ENCODE results near the gene PLS3. TPM values are rescaled to one million over a fixed set of nuclear protein-coding genes. Genes with fewer than 3 reads are reported as not detected.

PLS3 gene
- total RNA-seq, 1 donor from 2014 or later = 122 TPM

DNA sequence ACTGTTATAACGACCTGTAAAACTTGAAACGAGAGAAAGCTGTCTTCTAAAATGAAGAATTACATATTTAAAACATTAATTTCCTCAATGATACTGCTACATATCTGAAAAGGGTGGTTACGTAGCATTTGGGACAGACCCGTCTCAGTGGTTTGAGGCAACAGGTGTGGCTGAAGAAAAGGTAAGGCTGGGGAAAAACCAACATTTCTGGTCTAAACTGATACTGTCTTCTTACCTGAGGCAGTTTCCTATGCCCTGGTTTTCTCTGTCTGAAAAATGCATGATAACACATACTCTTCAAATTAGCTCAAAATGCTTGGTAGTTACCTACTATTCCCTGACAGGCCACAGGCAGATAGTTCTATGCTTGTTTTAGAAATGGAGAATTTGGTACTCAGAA is 30.4 kb downstream of the PLS3 start:
- Mint-ChIP-seq H3K4me1 (ENCODE audit: unreplicated experiment) (peaks cover 19% of the 10 kb centered on the region), H3K4me3 (ENCODE audit: unreplicated experiment) (no peak overlapping the region), H3K9me3 (ENCODE audit: unreplicated experiment) (no peaks in the 10 kb centered on the region), H3K27me3 (ENCODE audit: unreplicated experiment) (no peaks in the 10 kb centered on the region), H3K36me3 (ENCODE audit: low read depth, unreplicated experiment) (no peaks in the 10 kb centered on the region), H3K27ac (ENCODE audit: unreplicated experiment) (peak overlapping the region; percentile 57)
- no peak for DNase-seq (ENCODE audit: low spot score)
- TF ChIP-seq, protein P1, sequence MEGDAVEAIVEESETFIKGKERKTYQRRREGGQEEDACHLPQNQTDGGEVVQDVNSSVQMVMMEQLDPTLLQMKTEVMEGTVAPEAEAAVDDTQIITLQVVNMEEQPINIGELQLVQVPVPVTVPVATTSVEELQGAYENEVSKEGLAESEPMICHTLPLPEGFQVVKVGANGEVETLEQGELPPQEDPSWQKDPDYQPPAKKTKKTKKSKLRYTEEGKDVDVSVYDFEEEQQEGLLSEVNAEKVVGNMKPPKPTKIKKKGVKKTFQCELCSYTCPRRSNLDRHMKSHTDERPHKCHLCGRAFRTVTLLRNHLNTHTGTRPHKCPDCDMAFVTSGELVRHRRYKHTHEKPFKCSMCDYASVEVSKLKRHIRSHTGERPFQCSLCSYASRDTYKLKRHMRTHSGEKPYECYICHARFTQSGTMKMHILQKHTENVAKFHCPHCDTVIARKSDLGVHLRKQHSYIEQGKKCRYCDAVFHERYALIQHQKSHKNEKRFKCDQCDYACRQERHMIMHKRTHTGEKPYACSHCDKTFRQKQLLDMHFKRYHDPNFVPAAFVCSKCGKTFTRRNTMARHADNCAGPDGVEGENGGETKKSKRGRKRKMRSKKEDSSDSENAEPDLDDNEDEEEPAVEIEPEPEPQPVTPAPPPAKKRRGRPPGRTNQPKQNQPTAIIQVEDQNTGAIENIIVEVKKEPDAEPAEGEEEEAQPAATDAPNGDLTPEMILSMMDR (IDR thresholded peaks at IDR 0.05; ENCODE audit: unreplicated experiment) = no peak

GRCh38 chrX:115591856-115592842 is 31.2 kb downstream of the PLS3 start:
- no peak overlapping the region for H3K4me3 Mint-ChIP-seq (ENCODE audit: unreplicated experiment)
- H3K9me3 Mint-ChIP-seq (ENCODE audit: unreplicated experiment) = no peaks in the 10 kb centered on the region
- H3K27ac Mint-ChIP-seq (ENCODE audit: unreplicated experiment) = peak overlapping the region; percentile 98
- TF ChIP-seq, protein P1 (IDR thresholded peaks at IDR 0.05; ENCODE audit: unreplicated experiment) = no peak
- H3K4me1 Mint-ChIP-seq (ENCODE audit: unreplicated experiment) = peaks cover 19% of the 10 kb centered on the region
- DNase-seq (ENCODE audit: low spot score) = no peak
- no peaks in the 10 kb centered on the region for H3K27me3 Mint-ChIP-seq (ENCODE audit: unreplicated experiment)
- H3K36me3 Mint-ChIP-seq (ENCODE audit: low read depth, unreplicated experiment) = no peaks in the 10 kb centered on the region

GRCh38 chrX:115592997-115593734 is 32.2 kb downstream of the PLS3 start:
- no peak for DNase-seq (ENCODE audit: low spot score)
- H3K27me3 Mint-ChIP-seq (ENCODE audit: unreplicated experiment) = no peaks in the 10 kb centered on the region
- TF ChIP-seq, protein P1 (IDR thresholded peaks at IDR 0.05; ENCODE audit: unreplicated experiment) = no peak
- peak overlapping the region; percentile 91 for H3K4me3 Mint-ChIP-seq (ENCODE audit: unreplicated experiment)
- peaks cover 19% of the 10 kb centered on the region for H3K4me1 Mint-ChIP-seq (ENCODE audit: unreplicated experiment)
- H3K36me3 Mint-ChIP-seq (ENCODE audit: low read depth, unreplicated experiment) = no peaks in the 10 kb centered on the region
- H3K9me3 Mint-ChIP-seq (ENCODE audit: unreplicated experiment) = no peaks in the 10 kb centered on the region
- H3K27ac Mint-ChIP-seq (ENCODE audit: unreplicated experiment) = peak overlapping the region; percentile 98

GRCh38 chrX:115595049-115595448 is 34.1 kb downstream of the PLS3 start:
- Mint-ChIP-seq H3K4me3 (ENCODE audit: unreplicated experiment) (peak overlapping the region; percentile 88), H3K27ac (ENCODE audit: unreplicated experiment) (no peak overlapping the region), H3K9me3 (ENCODE audit: unreplicated experiment) (no peaks in the 10 kb centered on the region), H3K36me3 (ENCODE audit: low read depth, unreplicated experiment) (no peaks in the 10 kb centered on the region), H3K27me3 (ENCODE audit: unreplicated experiment) (no peaks in the 10 kb centered on the region), H3K4me1 (ENCODE audit: unreplicated experiment) (peaks cover 19% of the 10 kb centered on the region)
- DNase-seq (ENCODE audit: low spot score) = no peak
- TF ChIP-seq, protein P1 (IDR thresholded peaks at IDR 0.05; ENCODE audit: unreplicated experiment) = no peak
